Fibroblast of skin of abdomen (primary cell): ENCODE results near the gene MOB3A. TPM values are rescaled to one million over a fixed set of nuclear protein-coding genes. Genes with fewer than 3 reads are reported as not detected.
"Not testable (repeated sequence)": the region's sequence is repeated elsewhere in the genome, so short reads cannot be mapped to it uniquely, and the experiment has no call there.

Source experiments
- DNase-seq: peaks from one replicate; pipeline ENCODE4 v3.0.0-alpha.2; 2013
- polyA plus RNA-seq, 2 experiments: library from polyadenylated mRNA; unstranded; fragments of 120-200 nt; gene quantifications; one replicate each; pipeline ENCODE4 v1.2.1, GENCODE V29; 2013; ENCODE audit not compliant: insufficient read length in 2 of 2

The MOB3A gene
- 30.9 TPM for polyA plus RNA-seq (2013, experiment 1 of 2; ENCODE audit: insufficient read length)
- 33.4 TPM for polyA plus RNA-seq (2013, experiment 2 of 2; ENCODE audit: insufficient read length)

DNA sequence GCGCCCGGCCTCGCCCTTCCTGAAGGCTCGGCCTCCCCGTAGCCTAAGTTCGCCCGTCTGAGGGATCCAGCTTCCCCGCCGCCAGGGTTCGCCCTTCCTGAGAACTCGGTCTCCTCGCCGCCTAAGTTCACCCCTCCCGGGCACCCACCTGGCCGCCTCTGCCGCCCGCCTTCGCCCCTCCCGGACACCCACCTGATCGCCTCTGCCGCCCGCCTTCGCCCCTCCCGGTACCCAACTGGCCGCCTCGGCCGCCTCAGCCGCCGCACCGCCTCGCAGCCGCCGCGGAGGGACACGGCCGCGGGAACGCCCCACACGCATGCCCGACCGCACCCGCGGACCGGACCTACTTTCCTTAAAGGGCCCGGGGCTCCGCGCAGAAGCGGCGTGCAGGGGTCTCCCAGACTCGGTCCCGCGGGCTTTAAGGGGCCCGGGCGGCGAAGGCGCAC lies at the start of gene MOB3A:
Gene MOB3A (minus strand): TSS at position 293 of the 446 bp plus-strand sequence. CDS start 17,766 bp downstream, outside the sequence.
- peak; percentile 96 for DNase-seq

DNA sequence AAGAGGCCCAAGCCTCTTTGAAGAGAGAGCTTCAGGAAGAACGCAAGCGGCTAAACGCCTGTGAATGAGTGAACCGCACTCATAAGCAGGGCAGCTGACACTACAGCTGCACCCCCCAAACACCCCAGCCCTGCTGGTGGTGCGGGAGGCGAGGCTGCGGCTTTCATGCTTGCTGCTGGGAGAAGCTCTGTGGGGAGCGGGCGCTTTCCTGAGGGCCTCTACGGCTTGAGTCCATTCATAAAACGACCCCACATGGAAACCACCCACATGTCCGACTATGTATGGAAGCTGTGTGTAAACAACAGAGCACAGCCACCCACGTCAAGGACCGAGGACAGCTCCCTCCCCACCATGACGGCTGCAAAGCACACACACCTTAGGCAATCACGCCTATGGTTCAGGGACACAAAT lies 49.7 kb upstream of the MOB3A start:
- no peak for DNase-seq

DNA sequence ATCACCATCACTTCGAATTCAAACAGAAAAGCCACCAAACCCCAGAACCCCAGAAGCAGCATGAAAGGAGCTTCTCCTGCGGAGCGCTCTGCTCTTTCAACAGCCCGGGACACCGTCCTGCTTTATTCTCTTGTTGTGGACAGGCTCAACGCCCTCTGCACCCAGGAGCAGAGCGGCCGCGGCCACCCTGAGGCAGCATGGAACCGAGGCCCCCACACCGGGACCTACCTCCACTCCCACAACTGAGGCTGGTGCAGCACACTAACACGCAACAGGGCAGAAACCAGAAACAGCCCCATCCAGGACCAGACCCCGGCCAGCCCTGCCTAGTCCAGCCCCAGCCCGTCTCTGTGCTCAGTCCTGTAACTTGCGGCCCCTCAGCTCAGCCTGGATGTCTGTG lies 48.1 kb upstream of the MOB3A start:
- DNase-seq = no peak

DNA sequence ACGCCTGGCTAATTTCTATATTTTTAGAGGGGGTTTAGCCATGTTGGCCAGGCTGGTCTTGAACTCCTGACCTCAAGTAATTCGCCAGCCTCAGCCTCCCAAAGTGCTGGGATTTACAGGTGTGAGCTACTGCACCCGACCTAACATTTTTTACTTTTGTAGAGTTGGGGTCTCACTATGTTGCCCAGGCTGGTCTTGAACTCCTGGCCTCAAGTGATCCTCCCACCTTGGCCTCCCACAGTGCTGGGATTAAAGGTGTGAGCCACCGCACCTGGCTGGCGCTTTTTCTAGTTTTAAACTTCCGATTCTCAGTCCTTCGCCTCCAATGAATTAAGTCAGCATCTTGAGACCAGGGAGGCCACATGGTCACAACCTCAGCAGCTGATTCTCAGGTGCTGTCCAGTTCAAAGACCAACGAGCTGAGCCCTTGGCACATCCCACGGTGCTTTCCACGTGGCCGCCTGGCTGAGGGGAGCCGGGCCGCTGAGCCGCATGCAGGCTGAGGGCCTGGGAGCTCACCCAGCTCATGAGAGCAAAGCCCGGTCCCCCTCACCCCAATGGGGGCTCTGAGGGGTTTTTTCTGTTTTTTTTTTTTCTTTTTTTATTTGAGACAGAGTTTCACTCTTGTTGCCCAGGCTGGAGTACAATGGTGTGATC lies 46.2 kb upstream of the MOB3A start:
- no peak for DNase-seq

DNA sequence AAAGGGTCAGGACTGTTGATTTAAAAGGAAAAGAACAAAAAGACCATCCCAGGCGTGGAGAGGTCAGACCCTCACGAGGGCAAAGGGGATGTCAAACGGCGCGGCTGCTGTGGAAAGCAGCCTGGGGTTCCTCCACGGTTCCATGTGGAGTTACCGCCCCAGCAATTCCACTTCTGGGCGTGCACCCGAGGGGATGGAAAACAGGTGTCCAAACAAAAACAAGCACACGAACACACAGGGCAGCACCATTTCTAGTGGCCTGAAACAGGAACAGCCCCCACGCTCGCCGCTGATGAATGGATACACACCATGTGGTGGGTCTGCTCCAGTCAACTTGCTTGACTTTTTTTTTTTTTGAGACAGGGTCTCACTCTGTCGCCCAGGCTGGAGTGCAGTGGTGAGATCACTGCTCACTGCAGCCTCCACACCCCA lies 44.0 kb upstream of the MOB3A start:
- no peak for DNase-seq

DNA sequence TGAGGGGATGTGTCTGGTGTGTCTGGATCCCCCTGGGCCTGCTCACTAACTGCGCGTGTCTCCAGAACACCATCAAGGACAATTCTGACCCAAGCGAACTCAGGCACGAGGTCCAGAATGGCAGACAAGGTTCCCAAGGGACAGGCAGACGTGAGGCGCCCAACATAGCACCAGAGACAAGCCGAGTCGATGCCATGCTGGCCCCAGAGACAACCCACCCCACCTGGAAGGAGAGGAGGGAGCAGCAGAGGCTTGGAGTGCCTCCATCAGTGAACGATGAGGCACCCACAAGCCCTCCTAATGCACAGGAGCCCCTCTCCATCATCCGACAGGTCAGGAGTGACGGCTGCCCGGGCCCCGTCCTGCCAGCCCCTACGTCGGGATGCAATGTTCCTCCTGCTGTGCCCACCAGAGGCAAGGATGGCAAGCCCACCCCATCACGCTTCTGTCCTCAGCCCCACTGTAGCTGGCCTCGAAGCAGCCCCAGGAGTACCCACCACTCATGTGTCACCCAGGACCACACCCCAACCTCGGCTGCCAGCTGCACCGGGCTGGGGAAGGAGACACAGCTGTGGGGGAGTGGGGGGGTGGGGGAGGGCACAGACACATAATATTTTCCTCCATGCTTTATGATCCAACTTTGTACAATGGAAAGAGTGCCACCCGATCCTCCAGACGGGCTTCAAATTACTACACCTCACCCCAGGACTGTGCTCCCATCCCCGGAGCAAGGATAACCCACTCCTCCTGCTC lies 43.4 kb upstream of the MOB3A start:
- DNase-seq = no peak

DNA sequence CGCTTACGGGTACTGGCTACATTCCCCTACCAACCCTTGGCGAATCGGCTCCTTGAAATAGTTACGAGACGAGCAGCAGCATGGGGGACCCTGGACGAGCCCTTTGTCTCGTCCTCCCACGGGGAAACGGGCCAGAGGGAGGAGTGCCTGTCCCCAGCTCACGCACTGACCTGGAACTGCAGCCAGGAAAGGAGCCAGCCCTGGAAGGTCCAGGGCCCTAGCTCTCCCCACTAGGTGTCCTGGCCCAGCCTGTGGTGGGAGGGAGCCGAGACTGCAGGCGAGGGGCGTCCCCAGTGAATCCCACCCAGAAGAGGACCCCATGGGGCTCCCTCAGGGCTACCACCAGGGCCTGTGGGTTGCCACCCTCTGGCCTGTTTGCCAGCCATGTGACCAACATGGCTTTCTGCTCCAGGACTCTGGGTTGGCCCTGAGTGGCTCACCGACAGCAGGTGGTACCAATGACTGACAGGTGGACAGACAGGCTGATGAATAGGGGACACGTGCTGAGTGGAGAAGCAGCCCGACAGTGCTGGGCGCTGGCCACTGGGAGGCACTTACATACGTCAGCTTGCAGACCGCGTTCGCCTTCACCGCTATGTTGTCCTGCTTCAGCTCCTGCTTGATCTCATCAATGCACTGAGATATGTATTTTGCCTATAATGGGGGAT lies 42.1 kb upstream of the MOB3A start:
- DNase-seq = no peak

DNA sequence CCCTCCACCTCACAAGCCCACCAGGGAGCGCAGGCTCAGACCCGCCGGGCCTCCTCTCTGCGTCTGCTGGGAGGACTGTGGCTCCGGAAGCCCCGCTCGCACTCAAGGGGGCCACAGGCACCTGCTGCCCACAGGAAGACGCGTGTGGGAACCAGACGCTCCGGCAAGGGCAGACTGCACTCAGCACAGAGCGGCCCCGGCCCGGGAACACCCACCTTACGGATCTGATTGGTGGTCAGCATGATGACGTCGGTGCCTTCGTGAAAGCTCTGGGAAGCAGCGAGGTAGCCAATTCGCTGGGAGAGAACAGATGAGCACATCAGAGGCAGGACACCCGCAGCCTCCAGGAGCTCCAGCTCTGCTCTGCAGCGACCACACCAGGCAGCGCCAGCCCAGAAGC lies 40.7 kb upstream of the MOB3A start:
- DNase-seq = no peak

DNA sequence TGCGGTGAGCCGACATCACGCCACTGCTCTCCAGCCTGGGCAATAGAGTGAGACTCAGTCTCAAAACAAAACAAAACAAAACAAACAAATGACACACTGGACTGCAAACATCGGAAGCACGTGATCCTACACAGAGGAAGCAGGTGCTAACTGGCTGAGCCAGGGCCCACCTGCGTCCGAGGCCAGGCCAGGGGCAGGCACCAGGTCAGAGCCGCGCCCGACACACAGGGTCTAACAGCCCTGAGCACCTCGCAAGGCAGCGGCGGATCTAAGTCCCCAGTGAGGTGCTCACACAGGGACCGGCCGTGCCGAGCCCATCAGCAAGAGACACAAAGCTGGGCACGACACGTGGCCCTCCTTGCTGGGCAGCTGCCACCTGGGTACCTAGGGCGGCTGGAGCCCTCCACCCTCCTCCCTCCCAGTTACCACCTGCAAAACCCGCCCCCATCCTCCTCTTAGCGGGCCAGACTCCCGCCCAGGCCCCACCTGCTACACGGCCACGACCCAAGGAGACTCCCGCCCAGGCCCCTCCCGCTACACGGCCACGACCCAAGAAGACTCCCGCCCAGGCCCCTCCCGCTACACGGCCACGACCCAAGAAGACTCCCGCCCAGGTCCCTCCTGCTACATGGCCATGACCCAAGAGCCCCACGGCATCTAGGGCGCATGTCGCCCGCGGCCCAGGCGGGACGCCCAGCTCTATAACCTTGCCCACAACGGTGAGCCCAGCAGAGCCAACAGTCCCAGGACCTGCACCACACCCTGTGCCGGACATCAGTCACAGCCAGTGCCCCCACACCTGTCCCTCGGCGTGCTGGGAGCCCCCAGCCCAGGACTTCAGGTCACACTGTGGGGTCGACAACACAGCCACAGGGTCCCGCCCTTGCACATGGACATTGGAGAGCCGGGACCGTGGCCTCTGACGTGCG lies 39.6 kb upstream of the MOB3A start:
- DNase-seq = no peak

DNA sequence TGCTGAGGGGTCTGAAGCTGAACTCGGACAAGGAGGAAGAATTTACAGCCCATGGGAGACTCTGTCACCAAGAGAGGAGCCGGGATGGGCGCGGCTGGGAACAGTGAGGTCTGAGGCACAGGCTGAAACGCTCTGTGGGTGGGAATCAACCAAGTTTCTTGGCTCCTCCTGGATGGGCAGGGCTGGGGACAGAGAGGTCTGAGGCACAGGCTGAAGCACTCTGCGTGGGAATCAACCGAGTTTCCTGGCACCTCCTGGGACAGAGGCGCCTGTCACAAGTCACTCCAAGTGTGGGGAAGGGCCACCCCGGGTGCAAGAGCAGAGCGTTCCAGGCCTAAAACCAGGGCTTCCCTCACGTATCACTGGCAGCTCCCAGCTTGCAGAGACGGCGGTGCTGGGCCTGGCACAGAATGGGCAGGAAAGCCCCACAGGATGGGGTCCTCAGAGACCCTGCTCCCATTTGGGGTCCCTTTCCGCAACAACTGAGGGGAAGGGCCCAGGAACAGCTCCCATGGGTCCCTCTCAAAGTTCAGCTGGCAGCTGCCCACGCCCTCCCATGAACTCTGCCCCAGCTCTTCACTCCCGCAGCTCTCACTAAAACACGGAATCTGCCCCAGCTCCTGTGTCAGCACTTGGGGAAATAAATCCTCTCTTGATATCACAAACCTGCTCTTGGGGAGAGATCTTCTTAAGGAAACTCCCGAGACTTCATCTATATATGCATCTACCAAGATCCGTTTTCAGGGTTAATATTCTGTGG lies 36.8 kb upstream of the MOB3A start:
- DNase-seq = no peak

DNA sequence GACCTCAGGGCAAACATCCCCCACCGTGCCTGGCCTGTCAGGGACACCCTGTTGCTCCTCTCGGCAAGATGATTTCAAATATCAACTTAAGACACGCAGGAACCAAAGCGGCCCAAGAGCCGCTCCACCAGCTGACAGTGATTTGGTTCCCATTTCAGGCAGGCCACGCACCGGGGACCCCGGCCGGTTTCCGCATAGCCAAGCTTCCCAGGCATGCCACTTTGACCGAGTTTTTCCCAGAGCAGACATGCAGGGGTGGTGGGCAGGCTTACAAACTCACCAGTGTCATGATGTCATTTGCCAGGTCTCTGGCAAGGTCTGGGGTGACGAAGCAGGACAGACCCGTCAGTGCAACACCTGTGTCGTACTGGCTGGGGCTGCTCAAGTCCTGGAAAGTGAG lies 36.1 kb upstream of the MOB3A start:
- no peak for DNase-seq

DNA sequence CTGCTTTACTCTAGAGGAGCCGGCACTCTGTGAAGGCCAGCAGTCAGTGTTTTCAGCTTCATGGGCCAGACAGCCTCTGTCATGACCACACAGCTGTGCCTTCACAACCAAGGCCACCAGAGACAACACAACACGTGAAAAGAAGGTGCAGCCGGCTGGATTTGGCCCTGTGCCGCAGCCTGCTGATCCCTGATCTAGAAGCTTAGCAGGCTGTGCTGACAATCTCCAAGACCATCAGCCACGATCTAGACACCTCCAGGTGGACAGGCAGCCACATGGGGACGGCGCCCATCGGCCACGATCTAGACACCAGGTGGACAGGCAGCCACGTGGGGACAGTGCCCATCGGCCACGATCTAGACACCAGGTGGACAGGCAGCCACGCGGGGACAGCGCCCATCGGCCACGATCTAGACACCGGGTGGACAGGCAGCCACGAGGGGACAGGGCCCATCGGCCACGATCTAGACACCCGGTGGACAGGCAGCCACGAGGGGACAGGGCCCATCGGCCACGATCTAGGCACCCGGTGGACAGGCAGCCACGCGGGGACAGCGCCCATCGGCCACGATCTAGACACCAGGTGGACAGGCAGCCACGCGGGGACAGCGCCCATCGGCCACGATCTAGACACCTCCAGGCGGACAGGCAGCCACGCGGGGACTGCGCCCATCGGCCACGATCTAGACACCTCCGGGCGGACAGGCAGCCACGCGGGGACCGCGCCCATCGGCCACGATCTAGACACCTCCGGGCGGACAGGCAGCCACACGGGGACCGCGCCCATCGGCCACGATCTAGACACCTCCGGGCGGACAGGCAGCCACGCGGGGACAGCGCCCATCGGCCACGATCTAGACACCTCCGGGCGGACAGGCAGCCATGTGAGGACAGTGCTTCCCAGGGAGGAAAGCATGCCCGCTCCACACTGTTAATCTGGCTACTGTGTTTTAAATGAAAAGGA lies 35.2 kb upstream of the MOB3A start:
- DNase-seq = not testable (repeated sequence)

DNA sequence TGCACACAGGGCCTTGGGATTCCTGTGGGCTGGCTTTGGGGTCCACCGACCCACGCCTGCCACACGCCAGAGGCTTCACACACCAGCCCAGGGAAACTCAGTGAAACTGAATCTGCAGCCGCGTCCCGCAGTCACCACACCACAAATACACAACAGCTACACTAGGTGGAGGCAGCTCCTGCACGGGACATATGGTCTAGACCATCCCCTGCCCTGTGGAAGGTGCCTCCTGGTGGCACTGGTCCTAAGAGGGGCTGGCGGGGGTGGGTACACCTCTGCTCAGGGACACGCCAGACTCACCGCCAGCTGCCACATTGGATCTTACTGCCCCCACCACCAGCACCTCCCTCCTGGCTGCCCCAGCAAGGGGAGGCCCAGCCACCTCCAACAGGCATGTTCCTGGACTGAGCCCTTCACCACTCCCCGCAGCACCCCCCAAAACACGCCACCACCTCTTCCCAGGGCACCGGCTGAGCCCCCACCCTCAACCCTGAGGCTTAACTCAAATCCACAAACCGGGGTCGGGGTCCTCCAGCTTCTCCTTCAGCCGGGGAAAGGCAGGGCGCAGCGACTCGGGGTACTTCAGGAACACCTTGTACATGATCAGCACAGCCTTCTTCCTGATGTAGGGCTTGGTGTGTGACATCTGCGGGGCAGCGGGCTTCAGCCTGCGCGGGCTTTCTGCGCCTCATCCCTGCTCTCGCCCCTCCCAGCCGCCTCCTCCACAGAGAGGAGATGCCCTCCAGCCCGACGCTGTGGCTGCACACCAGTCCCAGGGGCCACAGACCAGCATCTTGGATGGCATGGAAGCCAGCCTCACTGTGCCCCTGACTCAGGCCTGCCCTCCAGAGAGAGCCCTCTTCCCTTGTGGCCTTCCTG lies 34.0 kb upstream of the MOB3A start:
- no peak for DNase-seq

DNA sequence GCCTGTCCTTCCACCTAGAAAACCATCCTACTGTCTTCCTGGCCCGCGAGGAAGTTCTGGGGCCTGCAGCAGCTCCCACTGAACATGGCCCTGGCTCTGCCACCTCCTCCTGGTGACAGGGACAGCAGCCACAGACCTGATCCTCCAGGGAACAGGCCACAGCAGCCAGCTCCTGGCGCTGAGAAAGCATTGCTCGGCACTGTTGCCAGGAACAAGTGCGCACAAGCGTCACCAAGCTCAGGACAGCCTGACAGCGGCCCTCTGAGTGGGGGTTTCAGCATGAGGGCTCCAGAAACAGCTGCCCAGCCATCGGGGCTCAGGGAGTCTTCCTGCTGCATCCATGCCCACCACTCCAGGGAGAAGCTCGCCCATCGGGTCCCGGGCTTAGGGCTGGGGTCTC lies 33.4 kb upstream of the MOB3A start:
- DNase-seq = no peak

DNA sequence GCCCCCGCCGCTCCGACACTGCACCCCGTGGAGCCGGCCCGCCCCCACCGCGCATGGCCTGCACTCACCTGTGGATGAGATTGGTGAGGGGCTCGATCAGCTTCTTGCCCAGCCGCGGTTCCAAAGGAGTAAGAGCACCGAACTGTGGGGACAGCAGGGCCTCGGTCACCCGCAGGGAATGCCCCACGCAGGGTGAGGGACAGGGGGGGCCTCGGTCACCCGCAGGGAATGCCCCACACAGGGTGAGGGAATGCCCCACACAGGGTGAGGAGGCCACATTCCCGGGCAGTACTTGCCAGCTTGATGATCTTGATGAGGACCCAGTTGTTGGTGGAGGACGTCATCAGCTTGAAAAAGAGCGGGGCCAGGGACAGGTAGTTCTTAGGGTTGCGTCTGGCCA lies 32.9 kb upstream of the MOB3A start:
- no peak for DNase-seq

DNA sequence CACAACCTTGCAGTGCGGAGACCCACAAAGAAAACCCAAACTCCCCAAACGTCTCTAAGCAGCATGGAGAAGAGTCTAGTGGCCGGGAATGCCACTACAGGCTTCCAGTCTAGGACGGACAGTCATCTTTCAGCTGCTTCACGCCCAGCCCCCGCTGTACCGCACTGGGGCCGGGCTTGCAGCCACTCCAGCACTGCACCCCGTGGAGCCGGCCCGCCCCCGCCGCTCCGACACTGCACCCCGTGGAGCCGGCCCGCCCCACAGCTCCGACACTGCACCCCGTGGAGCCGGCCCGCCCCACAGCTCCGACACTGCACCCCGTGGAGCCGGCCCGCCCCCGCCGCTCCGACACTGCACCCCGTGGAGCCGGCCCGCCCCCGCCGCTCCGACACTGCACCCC lies 32.1 kb upstream of the MOB3A start:
- DNase-seq = not testable (repeated sequence)

DNA sequence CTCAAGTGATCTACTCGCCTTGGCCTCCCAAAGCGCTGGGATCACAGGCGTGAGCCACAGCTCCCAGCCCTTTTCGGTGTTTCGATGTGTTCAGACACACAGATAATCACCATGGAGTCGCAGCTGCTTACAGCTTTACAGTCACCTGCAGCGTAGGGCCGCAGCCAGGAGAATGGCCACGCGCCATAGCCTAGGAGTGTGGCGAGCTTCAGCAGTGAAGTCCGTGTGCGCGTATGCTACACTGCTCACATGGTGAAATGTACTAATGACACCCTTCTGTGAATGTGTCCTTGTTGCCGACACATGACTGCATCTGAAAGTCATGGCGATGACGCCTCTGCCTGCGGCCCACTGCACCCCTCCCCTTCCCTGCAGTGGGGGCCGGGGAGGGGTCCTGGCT lies 31.6 kb upstream of the MOB3A start:
- DNase-seq = no peak

DNA sequence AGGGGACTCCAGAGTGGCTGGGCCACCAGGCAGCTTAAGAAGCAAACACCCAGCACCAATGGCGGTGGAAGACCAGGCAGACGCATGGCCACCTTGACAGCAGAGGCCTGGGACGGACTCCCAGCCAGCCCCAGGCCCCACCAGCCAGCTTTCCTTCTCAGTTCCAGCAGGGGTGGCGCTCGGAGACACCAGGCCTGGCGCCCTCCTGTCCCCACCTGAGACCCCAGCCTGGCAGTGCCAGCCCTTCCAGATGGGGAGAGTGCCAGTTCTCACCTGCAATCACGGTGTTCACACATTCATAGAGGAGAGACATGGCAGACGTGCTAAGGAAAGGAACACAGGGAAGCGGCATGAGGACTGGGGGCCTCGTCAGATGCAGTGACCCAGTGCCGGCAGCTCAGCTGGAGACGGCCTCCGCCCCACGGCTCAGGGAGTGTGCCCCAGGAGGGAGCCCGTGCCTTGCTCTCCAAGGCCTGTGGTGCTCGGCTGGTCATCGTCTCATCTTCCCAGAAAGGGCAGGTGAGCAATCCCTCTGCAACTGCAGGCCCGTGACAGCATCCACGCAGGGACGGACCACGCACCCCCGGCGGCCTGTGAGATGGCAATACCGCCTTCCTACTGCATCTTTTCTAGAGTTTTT lies 30.9 kb upstream of the MOB3A start:
- DNase-seq = no peak
